RWPE2 (cell line): Measurements from ENCODE around the gene MSTO1.
"Not testable (repeated sequence)": the region's sequence is repeated elsewhere in the genome, so short reads cannot be mapped to it uniquely, and the experiment has no call there.

Experiments used
- ATAC-seq: fragments of 200-7000 bp; cut with Tn5 transposase; 3 replicates; pipeline ENCODE4 v1.9.1; 2021; ENCODE audit warnings: low read depth
- DNase-seq: peaks from one replicate; pipeline ENCODE4 v3.0.0-alpha.2; 2020; ENCODE audit warnings: low spot score
- H3K27ac ChIP-seq: fragments of 450-650 bp; 2 replicates; pipeline ENCODE4 v1.5.1; 2017; ENCODE audit warnings: mild to moderate bottlenecking; ENCODE audit not compliant: poor library complexity, severe bottlenecking
- H3K27me3 ChIP-seq: fragments of 250-450 bp; sonication (Bioruptor Pico); 2 replicates; pipeline ENCODE4 v1.5.1; 2021; ENCODE audit warnings: mild to moderate bottlenecking, moderate library complexity; ENCODE audit not compliant: insufficient read depth, poor library complexity, severe bottlenecking
- H3K36me3 ChIP-seq: fragments of 250-450 bp; sonication (Bioruptor Pico); 2 replicates; pipeline ENCODE4 v1.5.1; 2020; ENCODE audit warnings: low read depth, mild to moderate bottlenecking, moderate library complexity
- H3K4me1 ChIP-seq: fragments of 250-450 bp; sonication (Bioruptor Pico); 2 replicates; pipeline ENCODE4 v1.5.1; 2021; ENCODE audit warnings: mild to moderate bottlenecking, moderate library complexity; ENCODE audit not compliant: insufficient read depth, poor library complexity, severe bottlenecking
- H3K4me3 ChIP-seq: fragments of 250-450 bp; sonication (Bioruptor Pico); 2 replicates; pipeline ENCODE4 v1.5.1; 2021; ENCODE audit warnings: mild to moderate bottlenecking, moderate library complexity; ENCODE audit not compliant: severe bottlenecking
- H3K9me3 ChIP-seq: fragments of 250-450 bp; sonication (Bioruptor Pico); 2 replicates; pipeline ENCODE4 v1.5.1; 2021; ENCODE audit warnings: mild to moderate bottlenecking, moderate library complexity; ENCODE audit not compliant: severe bottlenecking
- CTCF ChIP-seq: fragments of 450-650 bp; IDR thresholded peaks from one replicate; pipeline ENCODE4 v1.5.1; 2017; ENCODE audit warnings: mild to moderate bottlenecking, moderate library complexity; ENCODE audit not compliant: poor library complexity, severe bottlenecking

Gene MSTO1

GRCh38 chr1:155652951-155653350 lies 42.9 kb downstream of the MSTO1 start:
- TF ChIP-seq CTCF: no peak
- ATAC-seq (no peak), DNase-seq (no peak)
- H3K4me3 ChIP-seq: no peak overlapping the region
- no peaks in the 10 kb centered on the region for H3K27me3 ChIP-seq
- peak overlapping the region; percentile 90 for H3K27ac ChIP-seq
- no peaks in the 10 kb centered on the region for H3K9me3 ChIP-seq
- H3K36me3 ChIP-seq: no peaks in the 10 kb centered on the region
- H3K4me1 ChIP-seq: peaks cover 22% of the 10 kb centered on the region

- H3K4me3 ChIP-seq: no peak overlapping the region
- H3K36me3 ChIP-seq: peaks cover 34% of the 10 kb centered on the region
- H3K27ac ChIP-seq: no peak overlapping the region
- DNase-seq: no peak
- H3K27me3 ChIP-seq: no peaks in the 10 kb centered on the region
- TF ChIP-seq CTCF: no peak
- ATAC-seq: no peak
- H3K9me3 ChIP-seq: no peaks in the 10 kb centered on the region
- peaks cover 4% of the 10 kb centered on the region for H3K4me1 ChIP-seq
Measured at GRCh38 chr1:155657463-155657862, 47.4 kb downstream of the MSTO1 start.

- H3K4me3 ChIP-seq, H3K27ac ChIP-seq, ATAC-seq, DNase-seq, H3K4me1 ChIP-seq, H3K27me3 ChIP-seq, H3K9me3 ChIP-seq: not testable (repeated sequence)
- peaks cover 71% of the 10 kb centered on the region for H3K36me3 ChIP-seq
Measured at GRCh38 chr1:155661239-155661638, 51.2 kb downstream of the MSTO1 start.
